ENCODE results near the gene PEX14.

Gene PEX14

GRCh38 chr1:10679496-10680220 lies 204.9 kb downstream of the PEX14 start:
- TF ChIP-seq CTCF (IDR thresholded peaks at IDR 0.05; ENCODE audit: control extremely low read depth, extremely low read depth, low read depth, missing control alignments): no peak
- CTCF ChIA-PET: interaction anchor here (1.4 kb wide), 1 partner anchor 188 kb away, joined by 3 read pairs; no protein-coding TSS in a partner anchor

More at GRCh38 chr1:10679496-10680220, 204.9 kb downstream of the PEX14 start:
- POLR2A ChIA-PET: no interaction called here
- no peak for DNase-seq (ENCODE audit: extremely low spot score)

All from GM10248 (cell line).